GM21447 (cell line): Measurements from ENCODE around the gene ARL5A.
"Not testable (repeated sequence)": the region's sequence is repeated elsewhere in the genome, so short reads cannot be mapped to it uniquely, and the experiment has no call there.

Source experiments
- ATAC-seq: cut with Tn5 transposase; IDR thresholded peaks from one replicate; pipeline ENCODE4 v1.9.1; 2021; ENCODE audit not compliant: unreplicated experiment

ARL5A gene, protein sequence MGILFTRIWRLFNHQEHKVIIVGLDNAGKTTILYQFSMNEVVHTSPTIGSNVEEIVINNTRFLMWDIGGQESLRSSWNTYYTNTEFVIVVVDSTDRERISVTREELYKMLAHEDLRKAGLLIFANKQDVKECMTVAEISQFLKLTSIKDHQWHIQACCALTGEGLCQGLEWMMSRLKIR

DNA sequence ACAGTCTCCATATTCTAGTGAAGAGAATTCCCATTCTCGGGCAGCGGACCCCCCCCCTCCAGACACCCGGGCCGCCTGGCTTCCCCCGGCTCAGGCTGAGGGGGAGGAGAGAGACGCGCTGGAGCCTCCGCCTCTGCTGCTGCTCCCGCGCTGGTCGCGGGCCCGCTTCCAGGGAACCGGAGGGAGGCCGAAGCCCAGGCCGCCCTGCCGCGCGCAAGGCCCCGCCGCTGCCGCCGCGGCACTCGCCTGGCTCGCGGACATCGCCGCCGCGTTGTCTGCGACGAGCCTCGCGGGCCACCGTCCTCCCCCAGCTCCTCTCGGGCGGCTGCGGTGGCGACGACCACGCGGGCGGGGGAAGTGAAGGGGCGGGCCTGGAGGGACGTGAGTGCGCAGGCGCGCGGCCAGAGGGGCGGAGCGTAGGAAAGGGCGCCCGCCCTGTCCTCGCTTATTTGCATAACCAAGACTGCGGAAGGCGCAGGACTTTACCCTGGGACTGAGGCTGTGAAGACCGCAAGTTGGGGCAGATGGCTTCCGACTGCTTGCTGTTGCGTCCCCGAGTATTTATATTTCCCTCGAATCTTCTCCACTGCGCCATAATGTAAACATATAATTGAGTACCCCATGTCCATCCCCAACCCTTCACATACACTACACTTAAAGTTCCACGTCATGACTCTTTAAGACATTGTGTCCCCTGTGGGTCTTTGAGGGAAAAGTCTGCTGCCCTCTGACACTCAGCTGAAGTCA, at the start of gene ARL5A:
TSS of gene ARL5A (minus strand) at position 279 of the 747 bp plus-strand sequence. CDS start at position 34, 245 bp downstream.
- ATAC-seq, result peak; percentile 94

DNA sequence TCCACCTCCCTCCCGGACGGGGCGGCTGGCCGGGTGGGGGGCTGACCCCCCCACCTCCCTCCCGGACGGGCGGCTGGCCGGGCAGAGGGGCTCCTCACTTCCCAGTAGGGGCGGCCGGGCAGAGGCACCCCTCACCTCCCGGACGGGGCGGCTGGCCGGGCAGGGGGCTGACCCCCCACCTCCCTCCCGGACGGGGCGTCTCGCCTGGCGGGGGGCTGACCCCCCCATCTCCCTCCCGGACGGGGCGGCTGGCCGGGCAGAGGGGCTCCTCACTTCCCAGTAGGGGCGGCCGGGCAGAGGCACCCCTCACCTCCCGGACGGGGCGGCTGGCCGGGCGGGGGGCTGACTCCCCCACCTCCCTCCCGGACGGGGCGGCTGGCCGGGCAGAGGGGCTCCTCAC, 47.4 kb upstream of the ARL5A start:
- not testable (repeated sequence) for ATAC-seq

DNA sequence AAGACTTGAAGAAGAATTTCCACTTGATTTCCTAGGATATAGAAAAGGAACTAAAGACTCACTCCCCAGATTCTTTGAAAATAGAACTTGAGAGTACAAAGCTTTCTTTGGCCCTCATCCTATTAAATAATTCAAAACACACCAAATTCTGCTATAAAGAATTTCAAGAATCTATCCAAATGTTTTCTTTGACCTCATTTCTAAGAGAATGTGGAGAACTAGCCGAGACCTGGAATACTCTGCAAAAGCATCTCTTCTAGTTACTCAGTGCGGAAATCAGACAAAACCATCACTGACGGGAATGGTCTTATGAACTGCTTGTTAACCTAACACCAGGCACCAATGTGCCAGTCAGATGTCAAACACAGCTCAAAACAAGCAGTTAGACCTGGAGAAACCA, 44.2 kb upstream of the ARL5A start:
- no peak for ATAC-seq

DNA sequence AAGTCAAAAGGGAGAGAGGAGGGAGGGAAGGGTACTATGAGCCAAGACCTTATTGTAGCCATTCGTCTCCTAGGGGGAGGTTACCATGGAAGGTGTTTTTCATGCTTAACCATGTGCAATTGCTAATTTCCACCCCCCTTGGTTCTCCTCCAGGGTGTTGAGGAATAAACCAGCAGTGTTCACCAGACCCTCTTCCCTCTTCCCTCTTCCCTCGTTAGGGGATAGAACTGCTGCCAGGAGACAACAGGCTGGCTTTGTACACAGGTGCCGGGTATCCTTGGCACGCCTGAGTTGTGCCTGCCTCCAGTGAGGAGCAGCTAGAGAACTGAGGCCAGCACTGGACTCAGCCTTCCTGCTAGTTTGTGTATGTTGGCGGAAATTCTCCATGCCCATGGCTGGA, 41.1 kb upstream of the ARL5A start:
- no peak for ATAC-seq

DNA sequence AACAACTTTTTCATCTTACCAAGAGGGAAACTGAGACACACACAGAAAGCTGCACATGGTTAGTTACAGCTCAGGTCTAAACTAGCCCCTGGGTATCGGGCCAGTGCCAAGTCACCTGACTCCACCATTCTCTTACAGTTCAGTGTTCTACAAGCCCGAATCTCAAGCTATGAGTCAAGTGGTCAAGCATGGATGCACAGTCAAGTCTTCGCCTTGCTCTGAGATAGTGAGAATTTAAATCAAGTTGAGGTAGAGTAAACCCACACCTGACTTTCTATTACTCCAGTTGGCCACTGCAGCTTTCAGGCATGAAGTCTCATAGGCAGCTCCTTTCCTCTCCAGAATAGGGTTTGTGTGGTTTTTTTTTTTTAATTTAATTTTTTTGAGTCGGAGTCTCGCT, 34.5 kb upstream of the ARL5A start:
- peak; percentile 99 for ATAC-seq

DNA sequence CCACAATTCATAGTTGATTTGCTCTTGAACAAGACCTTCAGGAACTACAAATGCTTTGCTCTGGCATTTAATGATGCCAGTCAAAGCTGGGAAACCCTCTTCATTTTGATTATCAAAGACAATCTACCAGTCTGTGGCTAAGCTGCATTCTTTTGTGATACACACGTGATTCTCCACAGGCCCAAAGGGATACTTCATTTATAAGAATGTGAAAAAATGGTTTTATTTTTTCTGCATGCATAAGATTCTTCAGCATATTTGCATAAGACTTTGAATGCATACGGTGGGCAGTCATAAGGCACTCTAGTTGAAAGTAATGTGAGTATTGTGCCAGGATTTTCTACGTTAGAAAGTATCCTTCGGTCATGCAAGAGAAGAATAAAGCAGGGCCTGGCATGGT, 33.0 kb upstream of the ARL5A start:
- no peak for ATAC-seq

DNA sequence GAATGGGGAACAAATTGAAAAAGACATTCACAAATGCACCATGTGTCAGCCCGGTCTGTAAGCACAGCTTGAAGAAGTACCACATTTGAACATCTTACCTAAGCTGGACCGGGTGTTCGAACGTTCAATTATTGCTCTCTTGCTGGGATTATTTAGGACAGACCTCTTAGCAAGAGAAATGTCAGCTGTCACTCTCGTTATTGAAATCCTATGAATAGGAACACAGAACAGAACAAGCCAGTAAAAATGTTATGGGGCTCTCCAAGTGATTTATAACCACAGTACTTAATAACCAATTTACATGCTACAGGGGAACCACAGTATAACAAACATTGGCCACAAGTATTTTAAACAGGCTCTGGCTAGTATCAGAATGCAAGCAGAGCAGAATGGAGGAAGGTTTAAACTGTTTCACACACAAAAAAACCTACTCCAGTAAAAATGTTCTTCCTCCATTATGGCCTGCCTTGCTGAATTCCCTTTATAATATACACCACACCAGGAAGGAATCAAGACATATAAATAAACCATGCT, 32.5 kb upstream of the ARL5A start:
- no peak for ATAC-seq

DNA sequence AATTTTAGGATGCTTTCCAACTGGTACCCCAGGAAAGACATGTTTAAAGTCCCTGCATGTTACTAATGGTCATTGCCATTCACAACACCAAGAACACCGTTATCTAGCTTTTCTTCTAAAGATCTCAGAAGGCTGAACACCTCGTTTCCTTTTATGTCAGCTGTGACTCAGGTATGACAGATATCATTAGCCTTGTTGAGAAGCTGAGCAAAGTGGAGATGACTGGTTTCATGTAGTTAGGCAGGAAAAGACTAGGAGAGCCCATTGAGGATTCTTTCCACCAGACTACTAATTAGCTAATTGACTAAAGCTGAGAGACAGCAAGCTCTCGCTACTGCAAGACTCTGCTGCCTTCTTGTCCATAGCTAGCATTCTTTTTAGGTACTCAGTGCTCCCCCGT, 32.0 kb upstream of the ARL5A start:
- ATAC-seq, result no peak

DNA sequence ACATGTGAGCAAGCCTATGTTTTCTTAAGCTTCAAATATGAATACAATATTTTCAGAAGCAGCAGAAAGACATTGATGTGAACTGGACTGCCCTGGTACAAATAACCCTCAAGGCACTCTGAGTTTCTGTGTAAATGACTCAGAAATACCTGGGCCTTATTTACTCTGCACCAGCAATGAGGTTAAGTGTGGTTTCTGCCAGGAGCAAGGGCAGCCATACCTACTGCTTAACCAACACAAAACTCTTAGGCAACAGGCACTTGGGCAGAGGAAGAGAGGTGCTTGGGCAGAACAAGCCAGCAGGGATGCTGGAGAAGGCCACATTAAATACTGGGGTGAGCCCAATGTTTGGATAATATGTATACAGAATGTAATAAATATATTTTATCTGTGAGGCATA, 29.4 kb upstream of the ARL5A start:
- no peak for ATAC-seq

DNA sequence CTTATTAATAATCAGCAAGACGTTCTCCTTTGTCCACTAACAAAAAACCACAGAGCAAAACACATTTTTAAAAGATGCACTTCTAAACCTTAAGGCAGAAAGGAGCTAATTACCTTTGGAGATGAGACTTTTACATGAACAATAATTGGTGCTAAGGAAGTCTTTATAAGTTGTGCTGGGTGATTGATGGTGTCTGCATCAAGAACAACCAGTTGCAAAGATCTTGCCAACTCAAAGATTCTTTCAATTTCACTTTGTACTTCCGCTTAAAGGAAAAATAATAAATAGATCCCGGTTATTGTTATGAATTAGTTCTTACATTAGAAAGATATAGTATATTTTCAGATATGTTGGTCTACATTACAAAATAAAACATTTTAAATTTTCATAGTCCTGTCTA, 26.9 kb upstream of the ARL5A start:
- no peak for ATAC-seq

DNA sequence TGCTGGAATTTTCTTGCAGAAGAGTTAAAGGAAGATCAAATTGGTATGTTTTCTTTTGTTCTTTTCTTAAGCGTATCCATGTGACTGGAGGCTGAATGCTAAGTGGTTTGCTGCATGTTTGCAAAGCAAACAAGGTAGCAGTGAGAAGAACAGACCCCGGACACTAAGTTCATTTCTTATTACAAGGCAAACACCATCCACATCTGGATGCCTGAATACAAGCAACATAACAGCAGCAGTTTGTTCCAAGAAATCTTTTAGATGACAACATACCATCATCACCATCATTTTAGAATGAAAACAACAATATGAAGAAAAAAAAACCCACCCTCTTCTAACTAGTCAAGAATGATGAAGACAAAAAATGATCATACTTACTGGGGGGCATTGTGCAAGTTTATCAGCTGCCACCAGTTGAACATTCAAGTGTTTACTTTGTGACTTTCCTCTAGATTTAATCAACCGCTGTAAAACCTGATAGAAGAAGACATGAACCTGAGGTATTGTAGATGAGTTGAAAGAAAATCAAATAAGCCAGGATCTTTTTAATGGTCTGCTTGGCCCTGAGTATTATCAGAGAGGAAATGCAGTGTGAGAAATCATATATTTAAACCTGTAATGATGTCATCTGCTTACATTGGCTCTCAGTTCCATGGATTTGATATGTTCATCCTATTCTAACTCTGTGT, 25.0 kb upstream of the ARL5A start:
- ATAC-seq, result no peak

DNA sequence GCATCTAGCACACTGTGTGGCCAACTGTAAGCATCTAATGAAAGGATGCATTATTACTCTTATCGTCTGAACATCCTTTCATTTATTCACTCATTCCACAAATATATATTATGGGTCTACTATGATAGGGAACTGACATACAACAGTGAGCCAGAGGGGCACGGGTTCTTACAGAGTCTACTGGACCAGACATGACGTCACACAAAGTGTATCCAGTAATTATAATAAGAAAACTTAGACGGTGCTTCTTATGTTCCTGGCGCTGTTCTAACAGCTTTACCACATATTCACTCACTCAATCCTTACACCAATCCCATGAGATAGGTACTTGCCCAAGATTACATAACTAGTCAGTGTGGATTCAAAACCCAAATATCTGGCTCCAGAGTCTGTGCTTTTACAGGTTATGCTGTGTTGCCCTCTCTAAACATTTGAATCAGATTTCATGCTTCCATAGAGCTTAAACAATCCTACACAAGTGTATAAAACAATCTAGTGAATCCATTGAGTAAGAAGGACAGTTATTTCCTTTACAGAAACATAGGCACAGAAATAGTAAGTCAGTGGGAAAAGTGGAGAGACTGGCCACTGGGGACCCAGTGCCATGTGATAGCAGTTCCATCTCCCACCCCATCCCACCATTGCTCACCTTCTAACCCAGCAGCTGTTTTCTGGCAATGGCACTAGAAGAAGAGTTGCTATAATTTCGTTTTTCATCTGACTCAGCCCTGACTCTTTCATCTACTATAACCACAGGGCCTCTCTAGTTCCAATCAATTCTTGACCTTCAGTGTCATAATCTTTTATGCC, 24.2 kb upstream of the ARL5A start:
- no peak for ATAC-seq

DNA sequence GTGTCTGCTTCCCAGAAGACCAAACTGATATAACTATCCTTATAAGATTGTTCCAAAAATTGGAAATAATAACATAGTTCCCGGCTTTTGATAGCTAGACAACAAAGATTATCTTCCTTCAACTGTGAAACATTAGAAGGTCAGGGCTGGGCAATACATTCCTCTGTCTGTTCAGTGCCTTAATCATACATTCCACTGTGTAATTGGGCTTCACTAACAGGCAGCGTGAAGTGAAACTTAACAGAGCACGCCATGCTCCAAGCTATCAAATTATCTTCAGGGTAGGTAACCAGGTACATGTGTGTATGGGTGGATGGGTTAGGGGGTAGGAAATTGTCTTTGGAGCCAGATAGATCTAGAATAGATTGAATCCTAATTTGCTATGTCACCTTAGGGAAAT, 23.5 kb upstream of the ARL5A start:
- no peak for ATAC-seq

DNA sequence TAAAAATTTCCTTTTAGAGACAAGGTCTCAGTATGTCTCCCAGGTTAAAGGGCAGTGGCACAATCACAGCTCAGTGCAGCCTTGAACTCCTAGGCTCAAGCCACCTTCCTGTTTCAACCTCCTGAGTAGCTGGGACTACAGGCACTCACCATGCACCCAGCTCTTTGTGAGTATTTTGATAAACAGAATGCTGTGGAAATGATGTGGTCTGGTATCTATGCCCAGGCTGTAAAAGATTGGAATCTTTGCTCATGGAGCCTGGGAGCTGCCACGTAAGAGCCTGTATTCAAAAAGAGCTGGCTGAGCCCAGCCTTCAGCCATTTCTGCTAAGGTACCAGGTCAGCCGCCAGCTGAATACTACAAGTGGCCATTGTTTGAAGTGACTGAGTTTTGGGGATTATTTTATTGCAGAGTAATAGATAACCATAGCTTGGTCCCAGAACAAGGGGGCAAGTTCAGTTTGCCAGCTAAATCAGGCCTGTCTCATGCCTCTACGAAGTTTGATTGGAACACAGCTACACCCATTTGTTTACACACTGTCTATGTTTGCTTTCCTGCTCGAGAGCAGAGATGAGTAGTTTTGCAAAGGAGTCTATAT, 21.3 kb upstream of the ARL5A start:
- ATAC-seq, result no peak

DNA sequence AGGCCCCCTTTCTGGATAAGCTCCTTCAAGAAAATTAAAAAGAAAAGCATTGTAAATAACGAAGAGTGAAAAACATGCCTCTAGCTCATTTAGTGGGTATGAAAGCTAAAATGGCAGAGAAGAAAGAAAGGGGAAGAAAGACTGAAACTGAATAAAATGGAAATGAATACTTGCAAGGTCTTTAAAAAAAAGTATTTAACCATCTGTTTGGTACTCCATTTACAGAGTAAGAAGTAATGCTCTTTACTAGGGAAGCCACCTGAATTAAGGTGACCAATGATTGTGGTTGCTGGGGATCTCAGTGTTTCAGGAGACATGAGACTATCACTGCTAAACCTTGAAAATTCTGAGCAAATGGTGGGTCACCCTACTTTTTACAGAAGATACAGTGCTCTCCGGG, 17.7 kb upstream of the ARL5A start:
- peak; percentile 54 for ATAC-seq

DNA sequence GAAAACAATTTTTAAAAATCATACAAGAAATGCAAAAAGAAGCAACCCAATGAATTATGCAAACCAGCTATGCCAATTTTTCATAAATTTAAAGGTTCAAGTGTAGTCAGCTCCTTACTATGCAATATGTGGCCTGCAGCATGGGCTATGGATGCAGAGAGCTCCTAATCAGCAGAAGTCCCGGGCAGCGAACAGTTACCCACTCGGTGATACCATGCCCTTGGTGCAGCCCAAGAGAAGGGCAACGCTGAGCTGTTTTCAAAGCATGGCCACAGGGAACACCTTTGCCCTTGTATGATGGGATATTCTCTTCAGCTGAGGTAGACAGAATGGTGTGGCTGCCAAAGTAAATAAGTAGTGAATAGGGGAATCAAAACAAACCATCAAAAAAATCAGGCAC, 17.3 kb upstream of the ARL5A start:
- ATAC-seq, result no peak

DNA sequence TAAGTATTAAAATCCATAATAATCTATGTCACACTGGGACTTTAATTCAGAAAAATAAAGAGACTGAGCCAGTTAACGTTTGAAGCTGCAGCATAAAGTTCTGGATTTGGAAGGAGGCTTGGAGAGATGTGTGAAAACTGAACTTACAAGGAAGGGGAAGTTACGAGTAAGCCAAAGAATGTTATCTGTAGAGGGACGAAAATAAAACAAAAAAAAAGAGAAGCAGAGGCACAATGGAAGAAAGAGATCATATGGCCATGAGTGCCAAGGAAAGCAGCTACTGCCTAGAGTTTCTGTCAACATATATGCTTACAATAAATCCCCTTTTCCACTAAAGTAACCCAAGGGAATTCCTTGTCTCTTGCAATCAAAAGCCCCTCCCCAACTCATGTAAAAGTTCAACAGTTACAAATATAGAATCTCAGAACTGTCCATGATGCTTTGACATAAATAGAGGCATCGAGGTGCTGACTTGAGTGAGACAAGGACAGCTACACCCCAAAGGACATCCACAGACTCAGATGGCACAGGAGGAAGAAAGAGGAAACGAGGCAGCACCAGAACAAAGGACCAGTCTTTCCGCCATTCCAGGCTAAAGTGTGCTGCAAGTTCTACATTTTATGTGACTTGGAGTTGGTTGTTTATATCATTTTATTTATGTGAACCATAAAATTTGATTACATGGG, 16.1 kb upstream of the ARL5A start:
- ATAC-seq, result no peak

DNA sequence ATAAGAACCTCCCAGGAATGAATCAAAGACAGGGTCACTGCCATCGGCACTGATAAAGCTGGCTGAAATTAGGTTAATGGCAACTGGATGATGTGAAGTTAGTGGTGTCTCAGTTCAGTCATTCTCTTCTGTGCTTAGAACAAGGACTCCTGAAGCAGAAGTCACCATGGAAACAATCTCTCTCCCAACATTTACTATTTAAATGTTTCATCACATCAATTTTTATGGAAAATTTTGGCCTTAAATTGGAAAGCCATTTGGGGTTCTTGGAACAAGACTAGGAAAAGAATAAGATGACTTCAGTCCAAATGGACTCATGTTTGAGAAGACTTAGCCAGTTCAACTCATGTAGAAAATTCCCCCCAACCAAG, 15.5 kb upstream of the ARL5A start:
- no peak for ATAC-seq

DNA sequence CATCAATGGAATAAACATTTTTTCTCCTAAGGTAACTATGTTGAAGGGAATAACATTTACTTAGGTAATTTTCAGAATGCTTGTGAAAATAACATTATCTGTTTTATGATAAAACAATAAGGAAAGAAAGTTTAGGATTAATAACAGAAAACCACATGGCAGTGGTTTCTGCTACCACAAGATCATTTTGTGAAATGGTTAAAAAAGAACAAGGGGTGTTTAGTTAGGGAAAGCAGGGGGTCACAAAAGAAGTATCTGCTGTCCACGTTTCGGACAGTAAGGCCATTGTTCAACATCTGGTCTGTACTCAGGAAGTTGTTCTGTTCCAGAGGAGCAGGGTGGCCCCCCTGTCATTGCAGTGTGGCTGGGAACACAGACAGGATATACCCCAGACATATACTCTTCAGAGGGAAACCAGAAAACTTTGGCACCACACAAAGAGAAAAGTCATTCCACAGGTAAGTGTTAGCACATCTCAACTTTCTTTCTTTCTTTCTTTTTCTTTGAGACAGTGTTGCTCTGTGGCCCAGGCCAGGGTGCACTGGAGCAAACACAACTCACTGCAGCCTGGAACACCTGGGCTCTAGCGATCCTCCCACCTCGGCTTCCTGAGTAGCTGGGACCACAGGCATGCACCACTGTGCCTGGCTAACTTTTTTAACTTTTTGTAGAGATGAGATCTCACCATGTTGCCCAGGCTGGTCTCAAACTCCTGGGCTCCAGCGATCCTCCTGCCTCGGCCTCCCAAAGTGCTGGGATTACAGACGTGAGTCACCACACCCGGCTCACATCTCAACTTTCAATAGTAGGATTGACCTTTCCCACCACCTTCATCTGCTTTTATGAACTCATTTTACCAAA, 14.8 kb upstream of the ARL5A start:
- peak; percentile 31 for ATAC-seq
